HL-60 (cell line): ENCODE results near the gene RFTN1.

Experiments
- CTCF ChIP-seq: IDR thresholded peaks from one replicate; pipeline ENCODE4 v1.5.1; 2011; ENCODE audit warnings: low read length, control low read depth, inconsistent platforms; ENCODE audit not compliant: insufficient read depth
- REST ChIP-seq: IDR thresholded peaks from 2 replicates; pipeline ENCODE4 v1.6.1; 2012; ENCODE audit warnings: low read depth; ENCODE audit not compliant: insufficient replicate concordance

DNA sequence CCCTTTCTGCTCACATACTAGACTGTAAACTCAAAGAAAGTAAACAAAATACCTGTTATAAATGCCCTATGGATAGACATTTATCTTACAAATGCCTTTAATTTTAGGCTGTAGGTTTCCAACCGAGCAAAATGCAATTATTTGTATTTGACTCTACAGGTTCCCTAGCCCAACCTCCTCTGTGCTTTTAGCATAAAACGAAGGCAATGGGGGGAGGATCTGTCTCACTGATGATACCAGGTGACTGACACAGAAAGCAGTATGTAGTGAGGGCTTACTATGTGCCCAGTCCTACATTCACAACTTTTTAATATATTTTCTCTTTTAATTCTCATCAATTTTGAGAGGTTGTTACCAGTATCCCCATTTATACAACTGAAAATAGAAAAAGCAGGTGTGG lies 161.1 kb downstream of the RFTN1 start:
- no peak for TF ChIP-seq CTCF
- no peak for TF ChIP-seq REST
